Transverse colon (tissue), 3 donors: ENCODE results near the gene RIOK2.

Experiments
- CTCF ChIP-seq, 5 experiments: fragments of 200-600 bp in 3 of 5; fragments of 450-650 bp in 2 of 5; sonication (generic) in 3 of 5; IDR thresholded peaks; 1 replicate in 2 of 5; 2 replicates in 3 of 5; pipeline ENCODE4 v1.5.1; 2016 to 2017; ENCODE audit warnings: antibody characterized with exemption in 5 of 5, inconsistent platforms in 3 of 5, mild to moderate bottlenecking in 2 of 5, moderate library complexity in 1 of 5
- EP300 ChIP-seq: sonication (generic); formaldehyde crosslinking; IDR thresholded peaks from one replicate; pipeline ENCODE4 v1.6.1; 2017; ENCODE audit warnings: antibody characterized with exemption, low read depth
- POLR2A ChIP-seq: fragments of 450-650 bp; IDR thresholded peaks from one replicate; pipeline ENCODE4 v1.6.1; 2016; ENCODE audit warnings: antibody characterized with exemption, mild to moderate bottlenecking, moderate library complexity

GRCh38 chr5:97225222-97225621, 42.2 kb upstream of the RIOK2 start:
- TF ChIP-seq CTCF (IDR thresholded peaks at IDR 0.05) (no peak), POLR2A (no peak), EP300 (no peak)
